ENCODE results near the gene ANO3.

Gene ANO3

GRCh38 chr11:26665946-26666345 is 334.0 kb downstream of the ANO3 start:
- Histone ChIP-seq H3K4me3 (no peak overlapping the region), H3K9ac (no peak overlapping the region), H3K9me3 (replicated peaks in 1 of 11) (no peaks in the 10 kb centered on the region), H3K36me3 (no peaks in the 10 kb centered on the region), H3K27me3 (no peaks in the 10 kb centered on the region), H3K4me1 (no peaks in the 10 kb centered on the region), H3K4me2 (no peak overlapping the region), H4K20me1 (no peaks in the 10 kb centered on the region), H3K27ac (no peak overlapping the region)
- TF ChIP-seq Cebpa-rat (IDR thresholded peaks at IDR 0.05), result no peak

- Histone ChIP-seq H3K4me1 (peaks cover 0 to 7% (median 0%) of the 10 kb centered on the region in 10 experiments; a peak in 1 of 20 replicates), H3K36me3 (no peaks in the 10 kb centered on the region), H3K9me3 (replicated peaks in 1 of 11) (no peaks in the 10 kb centered on the region), H3K27me3 (no peaks in the 10 kb centered on the region), H4K20me1 (no peaks in the 10 kb centered on the region), H3K4me3 (no peak overlapping the region), H3K27ac (no peak overlapping the region), H3K4me2 (no peak overlapping the region), H3K9ac (no peak overlapping the region)
- TF ChIP-seq Cebpa-rat (IDR thresholded peaks at IDR 0.05), result no peak
Measured at GRCh38 chr11:26675233-26675928, 343.5 kb downstream of the ANO3 start.

GRCh38 chr11:26676641-26677040 is 344.7 kb downstream of the ANO3 start:
- Histone ChIP-seq H3K9ac (no peak overlapping the region), H3K27ac (no peak overlapping the region), H3K4me2 (no peak overlapping the region), H3K9me3 (replicated peaks in 1 of 11) (no peaks in the 10 kb centered on the region), H3K36me3 (no peaks in the 10 kb centered on the region), H3K4me3 (no peak overlapping the region), H3K4me1 (peaks cover 0 to 3% (median 0%) of the 10 kb centered on the region in 10 experiments; a peak in 1 of 20 replicates), H3K27me3 (no peaks in the 10 kb centered on the region), H4K20me1 (no peaks in the 10 kb centered on the region)
- TF ChIP-seq Cebpa-rat (IDR thresholded peaks at IDR 0.05), result no peak

- no peaks in the 10 kb centered on the region for H3K4me1 ChIP-seq
- no peak overlapping the region for H3K4me2 ChIP-seq
- no peak overlapping the region for H3K27ac ChIP-seq
- H4K20me1 ChIP-seq, result no peaks in the 10 kb centered on the region
- H3K4me3 ChIP-seq, result no peak overlapping the region
- no peaks in the 10 kb centered on the region for H3K36me3 ChIP-seq
- H3K9me3 ChIP-seq (replicated peaks in 1 of 11), result no peaks in the 10 kb centered on the region
- no peak for TF ChIP-seq Cebpa-rat (IDR thresholded peaks at IDR 0.05)
- no peak overlapping the region for H3K9ac ChIP-seq
- H3K27me3 ChIP-seq, result no peaks in the 10 kb centered on the region
Measured at GRCh38 chr11:26677566-26677965, 345.6 kb downstream of the ANO3 start.

GRCh38 chr11:26687351-26687750 is 355.4 kb downstream of the ANO3 start:
- Histone ChIP-seq H3K9ac (no peak overlapping the region), H3K27me3 (no peaks in the 10 kb centered on the region), H3K4me3 (no peak overlapping the region)

GRCh38 chr11:26688701-26689100 is 356.8 kb downstream of the ANO3 start:
- no peak for TF ChIP-seq Cebpa-rat (IDR thresholded peaks at IDR 0.05)
- Histone ChIP-seq H3K9me3 (replicated peaks in 1 of 11) (no peaks in the 10 kb centered on the region), H3K4me2 (no peak overlapping the region), H3K4me3 (no peak overlapping the region), H4K20me1 (no peaks in the 10 kb centered on the region), H3K36me3 (no peaks in the 10 kb centered on the region), H3K27me3 (no peaks in the 10 kb centered on the region), H3K4me1 (no peaks in the 10 kb centered on the region), H3K27ac (no peak overlapping the region), H3K9ac (no peak overlapping the region)

More at GRCh38 chr11:26687351-26687750, 355.4 kb downstream of the ANO3 start:
- Histone ChIP-seq H3K4me2 (no peak overlapping the region), H3K9me3 (replicated peaks in 1 of 11) (no peaks in the 10 kb centered on the region), H3K27ac (no peak overlapping the region), H3K36me3 (no peaks in the 10 kb centered on the region), H4K20me1 (no peaks in the 10 kb centered on the region), H3K4me1 (no peaks in the 10 kb centered on the region)
- TF ChIP-seq Cebpa-rat (IDR thresholded peaks at IDR 0.05), result no peak

GRCh38 chr11:26696330-26696729 is 364.4 kb downstream of the ANO3 start:
- Histone ChIP-seq H3K27me3 (no peaks in the 10 kb centered on the region), H3K27ac (no peak overlapping the region), H4K20me1 (no peaks in the 10 kb centered on the region), H3K9ac (no peak overlapping the region), H3K4me2 (no peak overlapping the region), H3K9me3 (replicated peaks in 1 of 11) (no peaks in the 10 kb centered on the region), H3K4me3 (no peak overlapping the region), H3K36me3 (no peaks in the 10 kb centered on the region), H3K4me1 (no peaks in the 10 kb centered on the region)
- TF ChIP-seq Cebpa-rat (IDR thresholded peaks at IDR 0.05), result no peak

- H3K9ac ChIP-seq, result no peak overlapping the region
- no peaks in the 10 kb centered on the region for H4K20me1 ChIP-seq
- no peaks in the 10 kb centered on the region for H3K27me3 ChIP-seq
- H3K4me3 ChIP-seq, result no peak overlapping the region
- no peak overlapping the region for H3K4me2 ChIP-seq
- TF ChIP-seq Cebpa-rat (IDR thresholded peaks at IDR 0.05), result no peak
- H3K36me3 ChIP-seq, result no peaks in the 10 kb centered on the region
- H3K4me1 ChIP-seq, result no peaks in the 10 kb centered on the region
- H3K27ac ChIP-seq, result no peak overlapping the region
- no peaks in the 10 kb centered on the region for H3K9me3 ChIP-seq (replicated peaks in 1 of 11)
Measured at GRCh38 chr11:26698224-26698623, 366.3 kb downstream of the ANO3 start.

GRCh38 chr11:26700574-26701235 is 368.8 kb downstream of the ANO3 start:
- Histone ChIP-seq H3K4me1 (peaks cover 0 to 9% (median 0%) of the 10 kb centered on the region in 10 experiments; a peak in 4 of 20 replicates), H3K4me3 (no peak overlapping the region), H3K27me3 (no peaks in the 10 kb centered on the region), H3K9ac (no peak overlapping the region), H4K20me1 (no peaks in the 10 kb centered on the region; a peak in 1 of 22 replicates), H3K9me3 (replicated peaks in 1 of 11) (no peaks in the 10 kb centered on the region), H3K4me2 (no peak overlapping the region), H3K36me3 (no peaks in the 10 kb centered on the region), H3K27ac (no peak overlapping the region)
- no peak for TF ChIP-seq Cebpa-rat (IDR thresholded peaks at IDR 0.05)

- Histone ChIP-seq H3K36me3 (no peaks in the 10 kb centered on the region), H3K27me3 (no peaks in the 10 kb centered on the region), H3K9me3 (replicated peaks in 1 of 11) (no peaks in the 10 kb centered on the region), H3K4me2 (no peak overlapping the region), H3K27ac (no peak overlapping the region), H3K4me3 (no peak overlapping the region), H4K20me1 (no peaks in the 10 kb centered on the region; a peak in 1 of 22 replicates), H3K9ac (no peak overlapping the region), H3K4me1 (peaks cover 0 to 9% (median 0%) of the 10 kb centered on the region in 10 experiments; a peak in 4 of 20 replicates)
- TF ChIP-seq Cebpa-rat (IDR thresholded peaks at IDR 0.05), result no peak
Measured at GRCh38 chr11:26702406-26702805, 370.5 kb downstream of the ANO3 start.

All from BLaER1 treated with 17β-estradiol and CSF1 and Interleukin-3, amounts not matched to agents 10 nM and 100 nM (cell line).